ENCODE results near the gene CAMK4. TPM values are rescaled to one million over a fixed set of nuclear protein-coding genes. Genes with fewer than 3 reads are reported as not detected.

Gene CAMK4
- total RNA-seq, 4 donors from 2014 or later: 0.75 to 5.6 (median 4.7) TPM

GRCh38 chr5:111384220-111384619 is 160.0 kb downstream of the CAMK4 start:
- intact Hi-C loops (cut with DNase I; ENCODE audit: low total_unique reads): no loop called here
- WGBS, 2 donors (ENCODE audit: low coverage in 1 of 2): 34 to 52% methylated on average over 3 of the region's 3 CpGs
- no peaks in the 10 kb centered on the region for H3K4me1 ChIP-seq
- H3K27me3 ChIP-seq: no peaks in the 10 kb centered on the region
- no peak overlapping the region for H3K27ac ChIP-seq
- TF ChIP-seq EP300 (IDR thresholded peaks at IDR 0.05; ENCODE audit: low read depth) (no peak), POLR2A (IDR thresholded peaks at IDR 0.05) (no peak), POLR2AphosphoS5 (IDR thresholded peaks at IDR 0.05) (no peak), CTCF (IDR thresholded peaks at IDR 0.05) (no peak)
- H3K36me3 ChIP-seq: no peaks in the 10 kb centered on the region
- H3K4me3 ChIP-seq: no peak overlapping the region
- DNase-seq: no peak
- no peaks in the 10 kb centered on the region for H3K9me3 ChIP-seq
- in situ Hi-C loops (cut with MboI; ENCODE audit: low pct_ligation_motif_present in 1 of 4, low pct_unique_long_range_greater_than_20kb in 1 of 4, low sequenced_read_pairs in 3 of 4): no loop called here

- no peaks in the 10 kb centered on the region for H3K9me3 ChIP-seq
- no peaks in the 10 kb centered on the region for H3K4me1 ChIP-seq
- no peaks in the 10 kb centered on the region for H3K36me3 ChIP-seq
- H3K4me3 ChIP-seq: no peak overlapping the region
- intact Hi-C loops (cut with DNase I; ENCODE audit: low total_unique reads): no loop called here
- no peaks in the 10 kb centered on the region for H3K27me3 ChIP-seq
- TF ChIP-seq POLR2AphosphoS5 (IDR thresholded peaks at IDR 0.05): no peak
- TF ChIP-seq POLR2A (IDR thresholded peaks at IDR 0.05): no peak
- no peak for TF ChIP-seq EP300 (IDR thresholded peaks at IDR 0.05; ENCODE audit: low read depth)
- no peak for TF ChIP-seq CTCF (IDR thresholded peaks at IDR 0.05)
- no peak overlapping the region for H3K27ac ChIP-seq
- DNase-seq: no peak
- in situ Hi-C loops (cut with MboI; ENCODE audit: low pct_ligation_motif_present in 1 of 4, low pct_unique_long_range_greater_than_20kb in 1 of 4, low sequenced_read_pairs in 3 of 4): no loop called here
Observed at GRCh38 chr5:111385051-111385450, 160.9 kb downstream of the CAMK4 start.

GRCh38 chr5:111385970-111386831 is 162.0 kb downstream of the CAMK4 start:
- DNase-seq: no peak
- no peak overlapping the region for H3K4me3 ChIP-seq
- no peaks in the 10 kb centered on the region for H3K4me1 ChIP-seq
- in situ Hi-C loops (cut with MboI; ENCODE audit: low pct_ligation_motif_present in 1 of 4, low pct_unique_long_range_greater_than_20kb in 1 of 4, low sequenced_read_pairs in 3 of 4): no loop called here
- no peaks in the 10 kb centered on the region for H3K27me3 ChIP-seq
- TF ChIP-seq EP300 (IDR thresholded peaks at IDR 0.05; ENCODE audit: low read depth): no peak
- TF ChIP-seq CTCF (IDR thresholded peaks at IDR 0.05): no peak
- TF ChIP-seq POLR2AphosphoS5 (IDR thresholded peaks at IDR 0.05): no peak
- no peak for TF ChIP-seq POLR2A (IDR thresholded peaks at IDR 0.05)
- H3K27ac ChIP-seq: no peak overlapping the region
- WGBS, 2 donors (ENCODE audit: low coverage in 1 of 2): 84% methylated on average over 7 of the region's 7 CpGs; no CpG with 5 or more reads in 1 of the 2 donors
- intact Hi-C loops (cut with DNase I; ENCODE audit: low total_unique reads): no loop called here
- H3K36me3 ChIP-seq: no peaks in the 10 kb centered on the region
- no peaks in the 10 kb centered on the region for H3K9me3 ChIP-seq

GRCh38 chr5:111386832-111387162 is 162.6 kb downstream of the CAMK4 start:
- H3K27me3 ChIP-seq: no peaks in the 10 kb centered on the region
- no peak overlapping the region for H3K27ac ChIP-seq
- H3K36me3 ChIP-seq: no peaks in the 10 kb centered on the region
- DNase-seq: no peak
- in situ Hi-C loops (cut with MboI; ENCODE audit: low pct_ligation_motif_present in 1 of 4, low pct_unique_long_range_greater_than_20kb in 1 of 4, low sequenced_read_pairs in 3 of 4): no loop called here
- 60 to 82% methylated on average over 1 of the region's 1 CpG for WGBS, 2 donors (ENCODE audit: low coverage in 1 of 2)
- H3K4me3 ChIP-seq: no peak overlapping the region
- TF ChIP-seq POLR2AphosphoS5 (IDR thresholded peaks at IDR 0.05) (no peak), EP300 (IDR thresholded peaks at IDR 0.05; ENCODE audit: low read depth) (no peak), POLR2A (IDR thresholded peaks at IDR 0.05) (no peak), CTCF (IDR thresholded peaks at IDR 0.05) (no peak)
- no peaks in the 10 kb centered on the region for H3K4me1 ChIP-seq
- H3K9me3 ChIP-seq: no peaks in the 10 kb centered on the region
- intact Hi-C loops (cut with DNase I; ENCODE audit: low total_unique reads): no loop called here

Measured in transverse colon (tissue), 4 donors.